A549 (cell line): ENCODE measurements around the gene ADH4.

Experiments
- CBX8 ChIP-seq: fragments of 200-600 bp; sonication (generic); IDR thresholded peaks from 2 replicates; pipeline ENCODE4 v1.6.1; 2016
- CTCF ChIP-seq: fragments of >200 bp; sonication (Bioruptor Twin); formaldehyde crosslinking; IDR thresholded peaks from 3 replicates; pipeline ENCODE4 v1.5.1; 2016
- E2F6 ChIP-seq: IDR thresholded peaks from 2 replicates; pipeline ENCODE4 v1.6.1; 2012; ENCODE audit warnings: low read depth, borderline replicate concordance
- EP300 ChIP-seq, 2 experiments: fragments of >200 bp; sonication (Bioruptor Twin); formaldehyde crosslinking; IDR thresholded peaks; 2 replicates in 1 of 2; 3 replicates in 1 of 2; pipeline ENCODE4 v1.6.1; 2016 to 2017
- KDM1A ChIP-seq: fragments of 200-600 bp; sonication (generic); IDR thresholded peaks from 2 replicates; pipeline ENCODE4 v1.6.1; 2016; ENCODE audit warnings: low read depth, mild to moderate bottlenecking
- POLR2A ChIP-seq: IDR thresholded peaks from 2 replicates; pipeline ENCODE4 v1.6.1; 2012; ENCODE audit warnings: mild to moderate bottlenecking, low read length
- RAD21 ChIP-seq, 2 experiments: fragments of >200 bp in 1 of 2; sonication (Bioruptor Twin) in 1 of 2; formaldehyde crosslinking in 1 of 2; IDR thresholded peaks in 1 of 2; conservative IDR thresholded peaks in 1 of 2; 2 replicates in 1 of 2; 3 replicates in 1 of 2; pipeline ENCODE4 v1.6.1; 2012 to 2018; ENCODE audit warnings: inconsistent platforms in 1 of 2
- RFX5 ChIP-seq: fragments of 450-650 bp; IDR thresholded peaks from 2 replicates; pipeline ENCODE4 v1.7.1; 2014; ENCODE audit warnings: antibody characterized with exemption, mild to moderate bottlenecking, moderate library complexity
- SMC3 ChIP-seq: fragments of >200 bp; sonication (Bioruptor Twin); formaldehyde crosslinking; IDR thresholded peaks from 3 replicates; pipeline ENCODE4 v1.6.1; 2018; ENCODE audit warnings: inconsistent platforms
- TF ChIP-seq, protein P1 (sequence below): IDR thresholded peaks from 2 replicates; pipeline ENCODE4 v1.6.1; 2012
- TF ChIP-seq, protein P2 (sequence below): fragments of 200-600 bp; sonication (generic); IDR thresholded peaks from 2 replicates; pipeline ENCODE4 v1.6.1; 2016; ENCODE audit warnings: antibody characterized with exemption, mild to moderate bottlenecking, moderate library complexity

DNA sequence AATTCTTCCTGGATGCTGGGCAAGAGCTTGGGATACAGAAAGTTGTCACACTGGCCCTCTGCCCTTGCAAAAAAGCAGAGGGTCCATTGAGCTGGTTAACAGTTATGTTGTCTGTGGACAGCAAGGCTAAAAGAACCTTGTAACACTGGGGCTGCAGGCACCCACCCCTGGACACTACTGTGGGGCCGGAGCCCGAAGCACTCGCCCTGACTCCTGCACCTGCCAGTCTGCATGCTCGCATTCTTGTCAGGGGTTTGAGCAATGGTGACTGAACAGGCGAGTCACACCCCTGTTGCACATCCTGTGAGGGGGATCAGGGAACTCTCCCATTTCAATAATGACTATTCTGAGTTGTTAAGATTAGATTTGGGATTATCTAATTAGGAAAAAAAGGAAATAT lies 23.6 kb downstream of the ADH4 start:
- TF ChIP-seq SMC3, result no peak
- TF ChIP-seq CTCF, result no peak
- TF ChIP-seq E2F6, result no peak
- TF ChIP-seq KDM1A, result no peak
- TF ChIP-seq, protein P1, sequence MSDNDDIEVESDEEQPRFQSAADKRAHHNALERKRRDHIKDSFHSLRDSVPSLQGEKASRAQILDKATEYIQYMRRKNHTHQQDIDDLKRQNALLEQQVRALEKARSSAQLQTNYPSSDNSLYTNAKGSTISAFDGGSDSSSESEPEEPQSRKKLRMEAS, result no peak
- TF ChIP-seq RFX5, result no peak
- TF ChIP-seq, protein P2, sequence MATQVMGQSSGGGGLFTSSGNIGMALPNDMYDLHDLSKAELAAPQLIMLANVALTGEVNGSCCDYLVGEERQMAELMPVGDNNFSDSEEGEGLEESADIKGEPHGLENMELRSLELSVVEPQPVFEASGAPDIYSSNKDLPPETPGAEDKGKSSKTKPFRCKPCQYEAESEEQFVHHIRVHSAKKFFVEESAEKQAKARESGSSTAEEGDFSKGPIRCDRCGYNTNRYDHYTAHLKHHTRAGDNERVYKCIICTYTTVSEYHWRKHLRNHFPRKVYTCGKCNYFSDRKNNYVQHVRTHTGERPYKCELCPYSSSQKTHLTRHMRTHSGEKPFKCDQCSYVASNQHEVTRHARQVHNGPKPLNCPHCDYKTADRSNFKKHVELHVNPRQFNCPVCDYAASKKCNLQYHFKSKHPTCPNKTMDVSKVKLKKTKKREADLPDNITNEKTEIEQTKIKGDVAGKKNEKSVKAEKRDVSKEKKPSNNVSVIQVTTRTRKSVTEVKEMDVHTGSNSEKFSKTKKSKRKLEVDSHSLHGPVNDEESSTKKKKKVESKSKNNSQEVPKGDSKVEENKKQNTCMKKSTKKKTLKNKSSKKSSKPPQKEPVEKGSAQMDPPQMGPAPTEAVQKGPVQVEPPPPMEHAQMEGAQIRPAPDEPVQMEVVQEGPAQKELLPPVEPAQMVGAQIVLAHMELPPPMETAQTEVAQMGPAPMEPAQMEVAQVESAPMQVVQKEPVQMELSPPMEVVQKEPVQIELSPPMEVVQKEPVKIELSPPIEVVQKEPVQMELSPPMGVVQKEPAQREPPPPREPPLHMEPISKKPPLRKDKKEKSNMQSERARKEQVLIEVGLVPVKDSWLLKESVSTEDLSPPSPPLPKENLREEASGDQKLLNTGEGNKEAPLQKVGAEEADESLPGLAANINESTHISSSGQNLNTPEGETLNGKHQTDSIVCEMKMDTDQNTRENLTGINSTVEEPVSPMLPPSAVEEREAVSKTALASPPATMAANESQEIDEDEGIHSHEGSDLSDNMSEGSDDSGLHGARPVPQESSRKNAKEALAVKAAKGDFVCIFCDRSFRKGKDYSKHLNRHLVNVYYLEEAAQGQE, result no peak
- TF ChIP-seq EP300 (IDR thresholded peaks at IDR 0.05), result no peak
- no peak for TF ChIP-seq POLR2A
- no peak for TF ChIP-seq RAD21 (conservative IDR thresholded peaks at IDR 0.05 in 1 of 2, IDR thresholded peaks at IDR 0.05 in 1 of 2)
- no peak for TF ChIP-seq CBX8
